OCI-LY7 (cell line): ENCODE measurements around the gene LONP2. TPM values are rescaled to one million over a fixed set of nuclear protein-coding genes. Genes with fewer than 3 reads are reported as not detected.

Source experiments
- BruUV-seq: library from RNA; stranded (reverse); fragments of 400-500 nt; replicated peaks from 2 replicates; lab custom pipeline; 2021; lab: Mats Ljungman, UMichigan
- CTCF ChIA-PET: fragments of 300-600 bp; sonication (Branson Sonifier 250); formaldehyde crosslinking; loops from one replicate; lab custom pipeline; 2022; ENCODE audit warnings: antibody characterized with exemption; ENCODE audit not compliant: unreplicated experiment; lab: Charles Lee
- POLR2A ChIA-PET: fragments of 300-600 bp; sonication (Branson Sonifier 250); formaldehyde crosslinking; loops from one replicate; lab custom pipeline; 2022; ENCODE audit warnings: antibody characterized with exemption; lab: Charles Lee
- DNase-seq: peaks from one replicate; pipeline ENCODE4 v3.0.0-alpha.2; 2015; ENCODE audit warnings: low spot score
- H2AFZ ChIP-seq: fragments of 200-600 bp; sonication (generic), shearing (Covaris generic); 2 replicates; pipeline ENCODE4 v1.6.1; 2014; ENCODE audit warnings: mild to moderate bottlenecking, antibody characterized with exemption, low read length, moderate library complexity
- H3K27ac ChIP-seq: fragments of 200-600 bp; sonication (generic); 2 replicates; pipeline ENCODE4 v1.5.1; 2014; ENCODE audit warnings: mixed run types, low read depth, mild to moderate bottlenecking, moderate library complexity, low read length, inconsistent platforms; ENCODE audit not compliant: poor library complexity, severe bottlenecking
- H3K36me3 ChIP-seq: fragments of 200-600 bp; sonication (generic); 2 replicates; pipeline ENCODE4 v1.6.1; 2014; ENCODE audit warnings: mild to moderate bottlenecking, antibody characterized with exemption, low read length, moderate library complexity, mixed read lengths; ENCODE audit not compliant: insufficient read depth
- H3K4me1 ChIP-seq: fragments of 200-600 bp; sonication (generic); 2 replicates; pipeline ENCODE4 v1.5.1; 2014; ENCODE audit warnings: mild to moderate bottlenecking, low read length; ENCODE audit not compliant: insufficient read depth, poor library complexity, severe bottlenecking
- H3K4me2 ChIP-seq: fragments of 200-600 bp; sonication (generic); 2 replicates; pipeline ENCODE4 v1.6.1; 2014; ENCODE audit warnings: mild to moderate bottlenecking, low read length
- H3K4me3 ChIP-seq: fragments of 200-600 bp; sonication (generic); 2 replicates; pipeline ENCODE4 v1.5.1; 2014; ENCODE audit warnings: mild to moderate bottlenecking, low read depth, low read length; ENCODE audit not compliant: poor library complexity, severe bottlenecking
- H3K79me2 ChIP-seq: fragments of 200-600 bp; sonication (generic); 2 replicates; pipeline ENCODE4 v1.6.1; 2016; ENCODE audit warnings: low read depth, mild to moderate bottlenecking, low read length, moderate library complexity, mixed read lengths; ENCODE audit not compliant: insufficient read depth
- H3K9me2 ChIP-seq: fragments of 200-600 bp; sonication (generic); 2 replicates; pipeline ENCODE4 v1.6.1; 2016; ENCODE audit warnings: mild to moderate bottlenecking, low read length, mixed read lengths; ENCODE audit not compliant: insufficient read depth
- H3K9me3 ChIP-seq: fragments of 200-600 bp; sonication (generic); 2 replicates; pipeline ENCODE4 v1.6.1; 2014; ENCODE audit warnings: mild to moderate bottlenecking, mixed run types, low read length, mixed read lengths
- H4K20me1 ChIP-seq: fragments of 200-600 bp; sonication (generic); 2 replicates; pipeline ENCODE4 v1.6.1; 2014; ENCODE audit warnings: mild to moderate bottlenecking, antibody characterized with exemption, low read length, moderate library complexity, mixed read lengths; ENCODE audit not compliant: insufficient read depth
- CTCF ChIP-seq: fragments of 200-600 bp; sonication (generic); conservative IDR thresholded peaks from 2 replicates; pipeline ENCODE4 v1.5.1; 2014; ENCODE audit warnings: mild to moderate bottlenecking, antibody characterized with exemption, low read length, moderate library complexity, mixed read lengths
- EZH2phosphoT487 ChIP-seq: fragments of 200-600 bp; sonication (generic); IDR thresholded peaks from 2 replicates; pipeline ENCODE4 v1.6.1; 2018; ENCODE audit warnings: low read depth, borderline replicate concordance, mild to moderate bottlenecking, mixed run types, antibody characterized with exemption, low read length, moderate library complexity, mixed read lengths
- intact Hi-C: fragments of 100-400 bp; cut with micrococcal nuclease; formaldehyde crosslinking; loops from one replicate; pipeline ENCODE4 v1.10.0; 2022; ENCODE audit not compliant: unreplicated experiment
- total RNA-seq, 2 experiments: library from RNA; depleted of rRNA in 1 of 2; stranded (reverse); fragments of >200 nt in 1 of 2; shearing (Covaris generic) in 1 of 2; gene quantifications; 2 replicates each; pipeline ENCODE4 v1.2.3, GENCODE V29; 2014 to 2022

Gene LONP2
- total RNA-seq, 2 experiments from 2014 or later, result 13.0 to 23.3 TPM

GRCh38 chr16:48378276-48378675 lies 134.2 kb downstream of the LONP2 start:
- CTCF ChIA-PET, result no interaction called here
- POLR2A ChIA-PET, result interaction anchor here (1.5 kb wide), 1 partner anchor 16 kb away, joined by 4 read pairs; no protein-coding TSS in a partner anchor
- Histone ChIP-seq H3K9me2 (no peaks in the 10 kb centered on the region), H3K4me3 (no peak overlapping the region), H2AFZ (no peak overlapping the region), H3K4me2 (no peak overlapping the region), H3K79me2 (peaks cover 97% of the 10 kb centered on the region), H3K36me3 (no peaks in the 10 kb centered on the region), H3K4me1 (peaks cover 7% of the 10 kb centered on the region), H4K20me1 (peaks cover 67% of the 10 kb centered on the region), H3K9me3 (no peaks in the 10 kb centered on the region), H3K27ac (no peak overlapping the region)
- DNase-seq, result no peak
- BruUV-seq, result no TSS peak
- TF ChIP-seq EZH2phosphoT487 (no peak), CTCF (no peak)
- intact Hi-C loops, result no loop called here

- Histone ChIP-seq H2AFZ (no peak overlapping the region), H3K4me1 (peaks cover 12% of the 10 kb centered on the region), H3K4me3 (no peak overlapping the region), H3K9me3 (no peaks in the 10 kb centered on the region), H3K79me2 (peaks cover 97% of the 10 kb centered on the region), H3K36me3 (no peaks in the 10 kb centered on the region), H3K9me2 (no peaks in the 10 kb centered on the region), H3K27ac (no peak overlapping the region), H3K4me2 (no peak overlapping the region), H4K20me1 (peaks cover 67% of the 10 kb centered on the region)
- POLR2A ChIA-PET, result interaction anchor here (1.5 kb wide), 1 partner anchor 17 kb away, joined by 4 read pairs; no protein-coding TSS in a partner anchor
- DNase-seq, result no peak
- no TSS peak for BruUV-seq
- CTCF ChIA-PET, result no interaction called here
- TF ChIP-seq EZH2phosphoT487 (no peak), CTCF (no peak)
- intact Hi-C loops, result no loop called here
These were observed 134.7 kb downstream of the LONP2 start for GRCh38 chr16:48378836-48379235.

- CTCF ChIA-PET, result no interaction called here
- no TSS peak for BruUV-seq
- TF ChIP-seq EZH2phosphoT487 (no peak), CTCF (no peak)
These were observed 137.1 kb downstream of the LONP2 start for GRCh38 chr16:48381201-48381600.

More at GRCh38 chr16:48381201-48381600, 137.1 kb downstream of the LONP2 start:
- H4K20me1 ChIP-seq, result peaks cover 57% of the 10 kb centered on the region
- no peaks in the 10 kb centered on the region for H3K9me2 ChIP-seq
- no peaks in the 10 kb centered on the region for H3K36me3 ChIP-seq
- intact Hi-C loops, result loop anchor here (10.0 kb wide), 1 partner anchor 904 kb away; the partner anchor contains the start of gene CBLN1
- H3K9me3 ChIP-seq, result no peaks in the 10 kb centered on the region
- H3K4me1 ChIP-seq, result peaks cover 17% of the 10 kb centered on the region
- no peak for DNase-seq
- peaks cover 79% of the 10 kb centered on the region for H3K79me2 ChIP-seq
- no peak overlapping the region for H3K27ac ChIP-seq
- no peak overlapping the region for H2AFZ ChIP-seq
- H3K4me3 ChIP-seq, result no peak overlapping the region
- H3K4me2 ChIP-seq, result no peak overlapping the region
- POLR2A ChIA-PET, result no interaction called here
